ENCODE data around the gene OR2A42.
"Not testable (repeated sequence)": the region's sequence is repeated elsewhere in the genome, so short reads cannot be mapped to it uniquely, and the experiment has no call there.

GRCh38 chr7:144246967-144247366 lies 7.6 kb upstream of the OR2A42 start:
- not testable (repeated sequence) for TF ChIP-seq EZH2 (IDR thresholded peaks at IDR 0.05; ENCODE audit: borderline replicate concordance, low read length); CTCF (IDR thresholded peaks at IDR 0.05; ENCODE audit: low read length)
